Measurements from ENCODE around the gene CTDSPL2. TPM values are rescaled to one million over a fixed set of nuclear protein-coding genes. Genes with fewer than 3 reads are reported as not detected.
"Not testable (repeated sequence)": the region's sequence is repeated elsewhere in the genome, so short reads cannot be mapped to it uniquely, and the experiment has no call there.

The CTDSPL2 gene
- total RNA-seq, 2 experiments from 2014 or later: 79.9 to 85.4 TPM

- peaks cover 47% of the 10 kb centered on the region for H3K36me3 Mint-ChIP-seq
- peak overlapping the region; percentile 55 for H3K4me3 Mint-ChIP-seq
Measured at GRCh38 chr15:44544745-44545144, 117.3 kb downstream of the CTDSPL2 start.

GRCh38 chr15:44545913-44546802, 118.7 kb downstream of the CTDSPL2 start:
- Mint-ChIP-seq H3K4me3 (peak overlapping the region; percentile 50), H3K4me1 (peaks cover 60% of the 10 kb centered on the region), H3K27me3 (no peaks in the 10 kb centered on the region), H3K27ac (peak overlapping the region; percentile 81), H3K9me3 (no peaks in the 10 kb centered on the region), H3K36me3 (peaks cover 38% of the 10 kb centered on the region)
- peak; percentile 64 for DNase-seq

More at GRCh38 chr15:44544745-44545144, 117.3 kb downstream of the CTDSPL2 start:
- H3K27ac Mint-ChIP-seq: peak overlapping the region; percentile 72
- DNase-seq, H3K9me3 Mint-ChIP-seq, H3K27me3 Mint-ChIP-seq: not testable (repeated sequence)
- H3K4me1 Mint-ChIP-seq: peaks cover 64% of the 10 kb centered on the region

GRCh38 chr15:44549152-44549551, 121.7 kb downstream of the CTDSPL2 start:
- H3K27ac Mint-ChIP-seq, H3K27me3 Mint-ChIP-seq, H3K9me3 Mint-ChIP-seq, H3K4me3 Mint-ChIP-seq, DNase-seq: not testable (repeated sequence)
- Mint-ChIP-seq H3K4me1 (peaks cover 39% of the 10 kb centered on the region), H3K36me3 (peaks cover 24% of the 10 kb centered on the region)

- H3K4me3 Mint-ChIP-seq: no peak overlapping the region
- H3K27me3 Mint-ChIP-seq: no peaks in the 10 kb centered on the region
- H3K4me1 Mint-ChIP-seq: peaks cover 46% of the 10 kb centered on the region
- H3K27ac Mint-ChIP-seq: no peak overlapping the region
- H3K9me3 Mint-ChIP-seq: no peaks in the 10 kb centered on the region
- DNase-seq: no peak
- peaks cover 26% of the 10 kb centered on the region for H3K36me3 Mint-ChIP-seq
Measured at GRCh38 chr15:44550256-44550655, 122.8 kb downstream of the CTDSPL2 start.

- Mint-ChIP-seq H3K27ac (no peak overlapping the region), H3K4me1 (peaks cover 47% of the 10 kb centered on the region), H3K36me3 (peaks cover 26% of the 10 kb centered on the region), H3K27me3 (no peaks in the 10 kb centered on the region), H3K9me3 (no peaks in the 10 kb centered on the region), H3K4me3 (no peak overlapping the region)
- DNase-seq: no peak
Measured at GRCh38 chr15:44550734-44551133, 123.3 kb downstream of the CTDSPL2 start.

GRCh38 chr15:44554934-44555723, 127.7 kb downstream of the CTDSPL2 start:
- Mint-ChIP-seq H3K9me3 (no peaks in the 10 kb centered on the region), H3K36me3 (peaks cover 34% of the 10 kb centered on the region), H3K4me3 (no peak overlapping the region), H3K4me1 (peaks cover 23% of the 10 kb centered on the region), H3K27me3 (no peaks in the 10 kb centered on the region), H3K27ac (peak overlapping the region; percentile 67)
- no peak for DNase-seq

GRCh38 chr15:44560926-44561325, 133.5 kb downstream of the CTDSPL2 start:
- Mint-ChIP-seq H3K27ac (peak overlapping the region; percentile 36), H3K4me1 (peaks cover 16% of the 10 kb centered on the region), H3K36me3 (peaks cover 52% of the 10 kb centered on the region)
- not testable (repeated sequence) for DNase-seq, H3K4me3 Mint-ChIP-seq, H3K9me3 Mint-ChIP-seq, H3K27me3 Mint-ChIP-seq

- DNase-seq: no peak
- H3K4me1 Mint-ChIP-seq: peaks cover 6% of the 10 kb centered on the region
- peaks cover 44% of the 10 kb centered on the region for H3K36me3 Mint-ChIP-seq
- no peak overlapping the region for H3K4me3 Mint-ChIP-seq
- H3K27me3 Mint-ChIP-seq: no peaks in the 10 kb centered on the region
- no peak overlapping the region for H3K27ac Mint-ChIP-seq
- peaks cover 5% of the 10 kb centered on the region for H3K9me3 Mint-ChIP-seq
Measured at GRCh38 chr15:44565387-44566154, 138.1 kb downstream of the CTDSPL2 start.

- Mint-ChIP-seq H3K36me3 (peaks cover 38% of the 10 kb centered on the region), H3K4me1 (peaks cover 3% of the 10 kb centered on the region), H3K27ac (no peak overlapping the region), H3K27me3 (no peaks in the 10 kb centered on the region), H3K9me3 (peaks cover 5% of the 10 kb centered on the region), H3K4me3 (no peak overlapping the region)
- no peak for DNase-seq
Measured at GRCh38 chr15:44566155-44566540, 138.7 kb downstream of the CTDSPL2 start.

GRCh38 chr15:44568338-44568737, 140.9 kb downstream of the CTDSPL2 start:
- peak overlapping the region; percentile 38 for H3K27ac Mint-ChIP-seq
- H3K4me3 Mint-ChIP-seq: no peak overlapping the region
- peaks cover 5% of the 10 kb centered on the region for H3K9me3 Mint-ChIP-seq
- no peaks in the 10 kb centered on the region for H3K4me1 Mint-ChIP-seq
- H3K36me3 Mint-ChIP-seq: peaks cover 35% of the 10 kb centered on the region
- H3K27me3 Mint-ChIP-seq: no peaks in the 10 kb centered on the region
- DNase-seq: no peak

- no peaks in the 10 kb centered on the region for H3K4me1 Mint-ChIP-seq
- no peak overlapping the region for H3K4me3 Mint-ChIP-seq
- no peak overlapping the region for H3K27ac Mint-ChIP-seq
- no peaks in the 10 kb centered on the region for H3K27me3 Mint-ChIP-seq
- DNase-seq: no peak
- peaks cover 5% of the 10 kb centered on the region for H3K9me3 Mint-ChIP-seq
- H3K36me3 Mint-ChIP-seq: peaks cover 29% of the 10 kb centered on the region
Measured at GRCh38 chr15:44569316-44569715, 141.9 kb downstream of the CTDSPL2 start.

- no peak overlapping the region for H3K4me3 Mint-ChIP-seq
- peak overlapping the region; percentile 54 for H3K27ac Mint-ChIP-seq
- no peak for DNase-seq
- no peaks in the 10 kb centered on the region for H3K27me3 Mint-ChIP-seq
- H3K4me1 Mint-ChIP-seq: no peaks in the 10 kb centered on the region
- no peaks in the 10 kb centered on the region for H3K9me3 Mint-ChIP-seq
- peaks cover 18% of the 10 kb centered on the region for H3K36me3 Mint-ChIP-seq
Measured at GRCh38 chr15:44570361-44570760, 142.9 kb downstream of the CTDSPL2 start.

GRCh38 chr15:44573386-44573785, 146.0 kb downstream of the CTDSPL2 start:
- Mint-ChIP-seq H3K4me3 (no peak overlapping the region), H3K36me3 (peaks cover 2% of the 10 kb centered on the region), H3K27ac (no peak overlapping the region), H3K27me3 (no peaks in the 10 kb centered on the region), H3K9me3 (no peaks in the 10 kb centered on the region), H3K4me1 (peaks cover 2% of the 10 kb centered on the region)
- no peak for DNase-seq

- H3K4me3 Mint-ChIP-seq: no peak overlapping the region
- DNase-seq: no peak
- H3K4me1 Mint-ChIP-seq: peaks cover 2% of the 10 kb centered on the region
- H3K27ac Mint-ChIP-seq: peak overlapping the region; percentile 65
- H3K36me3 Mint-ChIP-seq: peaks cover 3% of the 10 kb centered on the region
- no peaks in the 10 kb centered on the region for H3K27me3 Mint-ChIP-seq
- no peaks in the 10 kb centered on the region for H3K9me3 Mint-ChIP-seq
Measured at GRCh38 chr15:44574734-44575133, 147.3 kb downstream of the CTDSPL2 start.
